HG03175 (cell line): ENCODE results near the gene LIM2.

Experiments used
- ATAC-seq: cut with Tn5 transposase; IDR thresholded peaks from one replicate; pipeline ENCODE4 v1.9.1; 2021; ENCODE audit warnings: mild to moderate bottlenecking, moderate library complexity; ENCODE audit not compliant: unreplicated experiment

The LIM2 gene

DNA sequence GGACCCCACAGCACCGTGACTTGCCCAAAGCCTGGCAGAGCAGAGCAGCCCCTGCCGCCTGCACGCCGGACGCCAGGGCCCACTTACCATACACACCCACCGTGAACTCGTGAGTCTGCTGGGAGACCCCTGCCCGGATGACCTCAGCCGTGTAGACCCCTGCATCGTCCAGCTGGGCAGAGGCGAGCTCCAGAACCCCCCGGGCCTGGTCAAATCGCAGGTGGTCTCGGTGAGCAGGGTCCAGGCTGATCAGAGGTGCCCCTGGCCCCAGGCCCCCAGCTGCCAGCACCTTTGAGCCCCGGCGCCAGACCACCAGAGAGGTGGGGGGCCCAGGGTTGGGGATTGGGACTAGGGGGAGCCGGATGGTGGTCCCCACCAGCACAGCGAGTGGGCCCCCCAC lies 46.7 kb downstream of the LIM2 start:
- no peak for ATAC-seq

DNA sequence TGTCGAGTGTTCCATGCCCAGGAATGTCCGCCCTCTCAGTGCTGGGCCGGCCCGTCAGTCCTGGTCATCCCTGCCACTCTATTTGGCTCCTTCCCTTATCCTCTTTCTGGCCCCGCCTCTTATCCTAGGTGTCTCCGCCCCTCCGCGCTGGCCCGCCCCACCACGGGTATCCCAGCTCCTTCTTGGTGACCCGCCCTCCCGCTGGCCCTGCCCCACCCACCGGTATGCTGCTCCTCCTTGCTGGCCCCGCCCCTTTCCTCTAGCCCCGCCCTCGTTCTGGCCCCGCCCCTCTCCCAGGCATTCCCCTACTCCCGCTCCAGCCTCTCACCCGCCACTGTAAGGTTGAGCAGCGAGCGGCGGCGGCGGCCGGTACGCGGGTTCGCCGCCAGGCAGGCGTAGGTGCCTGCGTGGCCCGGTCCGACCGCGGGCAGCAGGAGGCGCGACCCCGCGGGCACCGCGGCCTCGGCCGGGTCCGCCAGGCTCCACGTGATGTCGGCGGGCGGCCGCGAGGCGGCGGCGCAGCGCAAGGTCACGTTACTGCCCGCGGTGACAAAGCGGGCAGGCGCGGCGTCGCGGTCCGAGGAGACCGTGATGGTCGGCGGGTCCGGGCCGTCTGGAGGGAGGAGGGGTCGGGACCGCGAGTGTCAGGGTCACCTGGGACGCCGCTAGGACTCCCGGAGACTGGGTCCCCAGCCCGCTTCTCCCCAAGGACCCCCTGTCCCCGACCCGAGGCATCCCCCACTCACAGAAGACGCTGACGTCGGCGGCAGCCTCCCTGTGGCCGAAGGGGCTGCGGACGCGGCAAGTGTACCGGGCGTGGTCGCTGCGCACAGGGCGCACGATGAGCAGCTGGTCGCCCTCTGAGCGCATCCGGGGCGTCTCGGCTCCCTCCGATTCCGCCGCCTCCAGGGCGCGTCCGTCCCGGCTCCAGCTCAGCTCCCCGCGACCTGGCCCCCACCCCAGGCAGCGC lies 47.8 kb downstream of the LIM2 start:
- peak; percentile 42 for ATAC-seq

DNA sequence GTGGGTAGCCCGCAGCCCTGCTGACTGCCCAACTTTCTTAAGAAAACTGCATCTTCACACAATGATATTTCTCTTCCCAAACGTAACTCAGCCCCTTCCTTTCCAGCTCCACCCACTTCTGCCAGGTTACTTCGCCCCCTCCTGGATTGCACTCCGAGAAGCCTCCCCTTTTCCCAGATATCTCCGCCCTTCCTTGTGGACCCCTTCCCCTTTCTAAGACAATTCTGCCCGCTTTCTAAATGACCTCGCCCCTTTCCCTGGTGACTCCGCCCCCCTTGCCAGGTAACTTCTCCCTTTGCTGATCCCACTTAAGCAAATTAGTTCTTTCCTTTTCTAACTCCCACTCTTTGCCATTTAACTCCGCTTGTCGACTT lies 48.5 kb downstream of the LIM2 start:
- ATAC-seq, result no peak

DNA sequence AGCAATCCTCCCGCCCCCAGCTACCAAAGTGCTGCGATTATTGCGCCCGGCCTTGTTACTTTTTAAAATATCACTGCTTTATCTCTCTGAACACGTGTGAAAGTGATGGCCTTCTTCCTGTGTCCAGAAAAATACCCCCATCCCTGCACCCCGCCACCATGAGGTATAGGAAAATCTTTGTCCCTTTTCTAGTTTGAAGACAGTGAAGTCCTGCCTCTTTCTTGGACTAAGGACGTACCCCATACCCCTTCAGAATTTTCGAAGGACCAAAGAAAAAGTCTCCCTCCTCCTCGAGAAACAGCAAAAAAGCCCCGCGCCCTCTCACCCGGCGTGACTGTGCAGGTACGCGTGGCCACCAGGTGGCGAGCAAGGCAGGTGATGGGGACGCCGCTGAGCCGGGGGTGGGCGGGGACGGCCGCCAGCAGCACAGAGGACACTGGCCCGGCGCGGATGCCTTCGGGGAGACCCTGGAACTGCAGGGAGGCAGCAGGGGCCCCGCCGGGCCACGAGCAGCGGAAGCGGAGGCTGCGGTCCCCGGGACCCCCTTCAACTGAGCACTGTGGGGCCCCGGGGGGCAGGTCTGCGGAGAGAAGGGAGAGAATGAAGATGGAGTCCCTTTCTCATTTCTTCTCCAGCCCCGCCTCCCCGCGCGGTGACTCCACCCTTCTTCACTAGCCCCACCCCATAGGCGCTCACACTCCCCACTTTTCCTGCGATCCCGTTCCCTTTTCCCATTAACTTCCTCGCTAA lies 49.0 kb downstream of the LIM2 start:
- peak; percentile 53 for ATAC-seq

DNA sequence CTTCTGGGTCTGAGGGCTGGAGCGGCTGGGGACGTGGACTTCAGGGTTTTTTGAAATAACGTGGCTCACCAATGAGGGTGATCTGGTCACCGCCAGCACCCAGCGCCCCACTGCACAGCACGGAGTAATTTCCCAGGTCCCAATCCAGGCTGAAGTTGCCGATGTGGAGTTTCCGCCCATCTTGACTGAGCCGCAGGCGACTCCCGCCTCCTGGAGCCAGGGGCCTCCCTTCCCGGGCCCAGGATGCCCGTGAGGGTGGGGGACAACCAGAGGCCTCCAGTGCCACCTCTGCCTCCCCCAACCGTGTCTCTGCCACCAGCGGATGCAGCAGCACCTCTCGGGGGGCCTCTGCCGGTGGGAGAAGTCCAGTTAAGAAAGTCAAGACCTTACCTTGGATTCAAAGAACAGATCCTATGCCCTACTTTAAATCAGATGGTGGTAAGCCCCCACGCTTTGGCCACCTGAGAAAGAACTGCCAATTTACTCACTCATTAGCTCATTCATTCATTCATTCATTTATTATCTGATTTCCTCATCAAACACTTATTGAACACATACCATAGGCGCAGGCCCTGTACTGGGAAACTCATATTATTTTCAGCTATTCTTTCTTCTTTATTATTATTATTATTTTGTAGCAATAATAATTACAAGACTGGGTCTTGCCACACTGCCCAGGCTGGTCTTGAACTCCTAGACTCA lies 49.8 kb downstream of the LIM2 start:
- no peak for ATAC-seq

DNA sequence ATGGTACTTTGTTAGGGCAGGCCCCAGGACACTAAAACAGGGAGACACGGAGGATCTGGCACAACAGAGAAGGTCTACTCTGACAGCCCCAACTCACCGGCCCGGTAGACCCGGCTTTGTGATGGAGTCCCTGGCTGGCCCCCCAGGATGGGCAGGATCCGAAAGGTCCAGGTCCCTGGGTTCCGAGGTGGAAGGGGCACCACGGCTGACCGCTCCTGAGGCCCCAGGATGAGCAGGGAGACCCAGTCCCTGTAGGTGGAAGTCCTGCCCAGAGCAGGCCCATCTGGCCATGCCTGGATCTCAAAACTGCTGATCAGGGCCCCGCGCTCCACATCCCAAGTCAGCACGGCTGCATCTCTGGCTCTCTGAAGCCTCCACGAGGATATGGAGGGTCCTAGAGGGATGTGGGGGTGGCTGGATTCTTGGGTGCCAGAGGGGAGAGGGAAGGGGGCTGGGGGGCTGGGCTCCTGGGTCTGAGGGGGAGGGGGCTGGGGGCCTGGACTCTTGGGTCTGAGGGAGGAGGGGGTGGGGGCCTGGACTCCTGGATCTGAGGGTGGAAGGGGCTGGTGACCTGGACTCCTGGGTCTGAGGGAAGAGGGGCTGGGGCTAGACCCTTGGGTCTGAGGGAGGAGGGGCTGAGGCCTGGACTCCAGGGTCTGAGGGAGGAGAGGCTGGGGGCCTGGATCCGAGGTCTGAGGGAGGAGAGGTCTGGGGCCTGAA lies 50.5 kb downstream of the LIM2 start:
- ATAC-seq, result no peak

DNA sequence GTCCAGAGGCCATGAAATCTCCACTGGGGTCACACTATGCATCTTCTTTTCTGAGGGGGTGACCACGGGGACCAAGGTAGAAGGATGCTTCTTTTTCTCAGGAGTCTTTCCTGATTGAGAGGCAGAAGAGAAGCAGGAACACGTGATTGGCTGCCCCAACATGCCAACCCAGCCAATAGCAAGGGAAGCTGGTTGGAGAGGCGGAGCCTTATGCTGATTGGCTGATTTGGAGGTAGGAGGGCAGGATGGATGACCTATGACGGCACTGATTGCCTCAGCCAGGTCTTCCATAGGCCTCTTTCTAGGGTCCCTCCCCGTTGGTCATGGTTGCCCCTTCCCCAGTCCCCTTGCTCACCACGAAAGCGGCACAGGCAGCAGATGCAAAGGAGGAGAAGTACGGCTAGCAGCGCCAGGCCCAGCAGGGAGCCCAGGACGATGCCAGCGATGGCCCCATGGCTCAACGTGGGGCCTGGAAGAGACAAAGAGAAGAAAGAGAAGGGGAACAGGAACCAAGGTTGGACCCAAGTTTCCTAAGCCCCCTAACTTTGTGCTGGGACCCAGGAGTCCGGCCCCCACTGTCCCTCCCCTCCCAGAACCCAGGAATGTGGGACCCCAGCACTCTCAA lies 53.8 kb downstream of the LIM2 start:
- ATAC-seq, result no peak

DNA sequence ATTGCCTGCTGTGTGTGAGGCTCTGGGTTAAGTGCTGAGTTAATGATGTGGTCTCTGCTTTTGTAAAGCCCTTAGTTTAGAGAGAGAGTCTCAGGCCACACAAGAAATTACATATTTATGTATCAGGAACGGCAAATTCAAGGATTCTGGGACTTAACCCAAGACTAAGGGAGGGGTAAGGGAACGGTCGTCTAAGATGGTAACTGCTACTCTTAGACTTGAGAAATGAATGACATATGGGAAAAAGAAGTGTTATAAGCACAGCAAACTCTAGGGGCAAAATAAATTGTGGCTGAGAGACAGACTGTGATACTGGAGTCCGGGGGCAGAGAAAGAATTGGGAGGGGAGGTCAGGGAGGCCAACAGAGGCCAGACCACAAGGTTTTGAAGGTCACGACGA lies 56.1 kb downstream of the LIM2 start:
- no peak for ATAC-seq

DNA sequence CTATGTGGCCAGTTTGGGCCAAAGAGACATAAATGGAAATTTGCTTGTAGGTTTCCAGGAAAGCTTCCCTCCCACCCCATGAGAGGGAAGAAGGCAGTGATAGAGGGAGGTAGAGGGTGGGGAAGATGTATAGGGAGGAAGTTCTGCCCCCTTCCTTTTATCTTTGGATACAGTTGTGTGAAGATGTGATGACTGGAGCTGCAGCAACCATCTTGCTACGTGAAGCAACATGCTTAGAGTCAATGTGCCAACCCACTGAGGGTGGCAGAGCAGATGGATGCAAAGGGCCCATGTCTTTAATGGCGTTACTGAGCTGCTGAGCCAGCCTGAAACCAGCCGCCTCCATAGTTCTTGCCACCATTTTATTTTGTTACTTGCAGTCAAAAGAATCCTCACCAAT lies 56.6 kb downstream of the LIM2 start:
- no peak for ATAC-seq

DNA sequence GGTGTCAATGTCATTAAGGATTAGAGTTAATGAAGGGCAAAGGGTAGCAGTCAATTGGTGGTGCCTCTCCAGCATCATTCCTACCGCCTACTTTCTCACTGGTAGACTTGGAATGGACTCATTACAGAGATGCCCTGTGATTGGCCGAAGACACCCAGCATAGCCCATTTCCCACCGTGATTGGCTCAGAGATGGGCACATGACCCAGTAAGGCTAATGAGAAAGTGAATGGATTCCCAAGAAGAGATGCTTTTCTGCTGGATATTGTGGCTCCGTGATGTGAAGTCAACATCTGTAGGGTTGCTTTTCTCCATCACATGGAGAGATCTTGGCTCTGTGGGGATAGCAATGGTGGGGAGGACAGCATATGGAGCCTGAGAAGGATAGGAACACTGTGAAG lies 57.4 kb downstream of the LIM2 start:
- ATAC-seq, result no peak
